Cardiac muscle cell (in vitro differentiated cells and primary cell): ENCODE results near the gene PIPOX. TPM values are rescaled to one million over a fixed set of nuclear protein-coding genes. Genes with fewer than 3 reads are reported as not detected.

Source experiments
- DNase-seq, 2 donors: peaks; one replicate each; pipeline versions ENCODE4 v3.0.0 to v3.0.0-alpha.2; 2010 to 2017; ENCODE audit warnings: low read depth in 1 of 2, low spot score in 1 of 2
- H3K27ac ChIP-seq: fragments of 200-600 bp; sonication (generic); 2 replicates; pipeline ENCODE4 v1.5.1; 2016
- H3K27me3 ChIP-seq: fragments of 200-600 bp; sonication (generic); 2 replicates; pipeline ENCODE4 v1.6.0; 2016; ENCODE audit warnings: control low read depth
- H3K36me3 ChIP-seq: fragments of 200-600 bp; sonication (generic); 2 replicates; pipeline ENCODE4 v1.5.1; 2016; ENCODE audit warnings: control low read depth
- H3K4me1 ChIP-seq: fragments of 200-600 bp; sonication (generic); 2 replicates; pipeline ENCODE4 v1.8.1; 2017; ENCODE audit warnings: low read depth, mild to moderate bottlenecking, mixed run types
- H3K4me3 ChIP-seq: fragments of 200-600 bp; sonication (generic); 2 replicates; pipeline ENCODE4 v1.5.1; 2016; ENCODE audit warnings: mild to moderate bottlenecking
- H3K9me3 ChIP-seq: fragments of 200-600 bp; sonication (generic); 2 replicates; pipeline ENCODE4 v1.5.1; 2017; ENCODE audit warnings: low read depth, mild to moderate bottlenecking, control low read depth
- CTCF ChIP-seq: IDR thresholded peaks from 2 replicates; pipeline ENCODE4 v1.5.1; 2012; ENCODE audit warnings: low read depth, mild to moderate bottlenecking, low read length
- polyA plus RNA-seq: library from polyadenylated mRNA; unstranded; fragments of >200 nt; fragmentation: Nextera tagmentation; extraction: Ambion mirVana; gene quantifications from 2 replicates; pipeline ENCODE4 v1.2.1, GENCODE V29; 2016
- total RNA-seq: library from RNA; depleted of rRNA; stranded (reverse); fragments of >200 nt; gene quantifications from 2 replicates; pipeline ENCODE4 v1.2.3, GENCODE V29; 2016

Gene PIPOX
- total and polyA plus RNA-seq, 2 experiments from 2014 or later, result 5.3 to 6.5 TPM

DNA sequence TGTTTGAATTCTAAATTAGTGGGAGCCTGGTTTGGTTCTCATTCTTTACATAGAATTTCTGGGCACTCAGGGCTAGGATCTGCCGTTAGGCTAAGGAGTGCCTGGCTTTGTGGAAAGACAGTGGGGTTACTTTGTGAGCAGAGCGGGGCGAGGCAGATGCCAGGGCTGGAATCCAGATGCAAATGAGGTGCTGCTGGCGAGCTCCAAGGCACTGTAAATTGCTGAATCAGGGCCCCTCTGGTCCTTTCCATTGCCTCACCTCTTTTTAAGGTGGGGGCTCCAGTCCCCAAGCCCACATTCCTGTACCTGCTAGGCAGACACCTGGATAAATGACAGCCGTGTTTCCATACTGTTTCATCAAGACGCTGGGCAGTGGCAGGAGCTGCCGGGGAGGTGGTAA is 33.8 kb downstream of the PIPOX start:
- Histone ChIP-seq H3K36me3 (peaks cover 49% of the 10 kb centered on the region), H3K4me1 (no peaks in the 10 kb centered on the region), H3K27me3 (no peaks in the 10 kb centered on the region), H3K9me3 (no peaks in the 10 kb centered on the region), H3K27ac (no peak overlapping the region), H3K4me3 (no peak overlapping the region)
- no peak for TF ChIP-seq CTCF
- no peak for DNase-seq

GRCh38 chr17:29077320-29077719 is 34.4 kb downstream of the PIPOX start:
- Histone ChIP-seq H3K36me3 (peaks cover 55% of the 10 kb centered on the region), H3K4me1 (no peaks in the 10 kb centered on the region), H3K9me3 (no peaks in the 10 kb centered on the region), H3K4me3 (no peak overlapping the region), H3K27ac (no peak overlapping the region), H3K27me3 (no peaks in the 10 kb centered on the region)
- TF ChIP-seq CTCF, result no peak
- no peak for DNase-seq

DNA sequence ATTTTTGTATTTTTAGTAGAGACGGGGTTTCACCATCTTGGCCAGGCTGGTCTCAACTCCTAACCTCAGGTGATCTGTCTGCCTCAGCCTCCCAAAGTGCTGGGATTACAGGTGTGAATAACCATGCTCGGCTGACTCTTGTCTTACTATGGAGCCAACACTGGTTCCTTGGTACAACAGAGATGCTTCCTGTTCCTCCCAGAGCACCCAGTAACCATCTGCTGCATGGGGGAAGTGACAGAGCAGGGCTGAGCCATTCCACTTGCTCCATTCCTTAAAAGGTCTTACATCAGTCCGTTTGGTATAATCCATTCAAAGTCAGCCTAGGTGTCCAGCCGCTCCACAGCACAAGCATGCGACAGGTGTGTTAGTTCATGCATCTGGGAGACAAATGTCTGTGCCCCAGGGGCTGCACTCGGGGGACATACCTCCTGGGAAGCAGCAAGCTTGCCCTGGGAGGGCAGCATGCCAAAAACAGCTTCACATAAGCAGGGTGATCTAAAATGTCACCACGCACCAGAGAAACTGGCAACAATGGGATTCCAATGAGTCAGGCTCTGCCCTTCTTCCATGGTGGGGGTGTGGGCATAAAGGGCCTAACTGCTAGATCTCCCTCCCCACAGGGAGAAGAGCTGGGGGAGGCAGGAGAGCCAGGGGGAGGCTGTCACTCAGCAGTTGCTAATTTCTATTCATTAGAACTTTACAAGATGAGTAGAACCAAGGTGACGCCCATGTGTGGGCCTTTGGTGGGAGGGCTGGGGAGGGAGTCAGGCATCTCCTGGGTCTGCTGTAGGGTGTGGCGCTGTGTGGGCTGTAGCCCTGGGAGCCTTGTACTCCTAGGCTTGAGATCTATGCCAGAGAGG is 35.5 kb downstream of the PIPOX start:
- H3K36me3 ChIP-seq, result peaks cover 60% of the 10 kb centered on the region
- H3K9me3 ChIP-seq, result no peaks in the 10 kb centered on the region
- no peaks in the 10 kb centered on the region for H3K27me3 ChIP-seq
- no peaks in the 10 kb centered on the region for H3K4me1 ChIP-seq
- H3K27ac ChIP-seq, result no peak overlapping the region
- TF ChIP-seq CTCF, result no peak
- DNase-seq, result peak in 1 of 2 donors; percentile 13
- no peak overlapping the region for H3K4me3 ChIP-seq

DNA sequence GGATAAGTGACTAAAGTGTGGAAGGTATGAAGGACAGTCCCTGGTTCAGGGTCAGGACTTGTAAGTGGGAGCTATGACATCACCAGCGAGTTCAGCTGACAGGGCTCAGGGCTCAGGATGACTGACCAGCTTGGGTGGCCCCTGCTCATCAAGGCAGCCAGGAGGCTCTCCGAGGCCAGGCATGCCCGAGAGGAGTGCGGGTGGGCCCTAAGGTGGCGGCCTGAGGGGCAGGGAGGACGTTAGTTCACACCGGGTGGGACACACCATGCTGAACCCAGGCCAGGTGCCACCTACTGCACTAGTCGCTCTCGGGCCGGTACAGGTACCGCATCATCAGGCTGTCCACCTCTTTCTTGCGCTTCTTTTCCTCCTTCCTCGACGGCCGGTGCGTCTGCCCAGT is 36.5 kb downstream of the PIPOX start:
- Histone ChIP-seq H3K9me3 (no peaks in the 10 kb centered on the region), H3K4me3 (no peak overlapping the region), H3K36me3 (peaks cover 57% of the 10 kb centered on the region), H3K4me1 (no peaks in the 10 kb centered on the region), H3K27me3 (no peaks in the 10 kb centered on the region), H3K27ac (no peak overlapping the region)
- DNase-seq, result no peak
- TF ChIP-seq CTCF, result no peak

GRCh38 chr17:29079887-29080286 is 36.9 kb downstream of the PIPOX start:
- no peak for DNase-seq
- H3K4me1 ChIP-seq, result no peaks in the 10 kb centered on the region
- TF ChIP-seq CTCF, result no peak
- no peaks in the 10 kb centered on the region for H3K9me3 ChIP-seq
- H3K27ac ChIP-seq, result no peak overlapping the region
- H3K27me3 ChIP-seq, result no peaks in the 10 kb centered on the region
- peaks cover 58% of the 10 kb centered on the region for H3K36me3 ChIP-seq
- no peak overlapping the region for H3K4me3 ChIP-seq
